PC-3 (cell line): ENCODE measurements around the gene PABPC3. TPM values are rescaled to one million over a fixed set of nuclear protein-coding genes. Genes with fewer than 3 reads are reported as not detected.

Source experiments
- ATAC-seq: fragments of 200-7000 bp; cut with Tn5 transposase; 2 replicates; pipeline ENCODE4 v1.9.1; 2020; ENCODE audit warnings: mild to moderate bottlenecking, moderate library complexity
- BruUV-seq: library from RNA; stranded (reverse); fragments of 400-500 nt; replicated peaks from 2 replicates; lab custom pipeline; 2021; lab: Mats Ljungman, UMichigan
- CTCF ChIA-PET: fragments of 300-600 bp; sonication (Branson Sonifier 250); formaldehyde crosslinking; loops from one replicate; lab custom pipeline; 2022; ENCODE audit warnings: antibody characterized with exemption; lab: Charles Lee
- POLR2A ChIA-PET: fragments of 300-600 bp; sonication (Branson Sonifier 250); formaldehyde crosslinking; loops from one replicate; lab custom pipeline; 2022; ENCODE audit warnings: antibody characterized with exemption; ENCODE audit not compliant: unreplicated experiment; lab: Charles Lee
- DNase-seq: peaks from one replicate; pipeline ENCODE4 v3.0.0-alpha.2; 2015
- H2AFZ ChIP-seq: fragments of 300-600 bp; sonication (generic); 2 replicates; pipeline ENCODE4 v1.6.0; 2016; ENCODE audit warnings: antibody characterized with exemption, low read length
- H3F3A ChIP-seq: fragments of 300-600 bp; sonication (generic); one replicate; pipeline ENCODE4 v1.6.0; 2017; ENCODE audit warnings: antibody characterized with exemption, low read length, control low read depth, mild to moderate bottlenecking; ENCODE audit not compliant: unreplicated experiment
- H3K27ac ChIP-seq: fragments of 300-600 bp; sonication (generic); 2 replicates; pipeline ENCODE4 v1.5.1; 2016; ENCODE audit warnings: mild to moderate bottlenecking, low read length
- H3K27me3 ChIP-seq: fragments of 300-600 bp; sonication (generic); 2 replicates; pipeline ENCODE4 v1.6.1; 2016; ENCODE audit warnings: low read length, mixed read lengths
- H3K36me3 ChIP-seq: fragments of 300-600 bp; sonication (generic); 2 replicates; pipeline ENCODE4 v1.6.1; 2016; ENCODE audit warnings: low read depth, mixed run types, low read length, mixed read lengths
- H3K4me1 ChIP-seq: fragments of 300-600 bp; sonication (generic); 2 replicates; pipeline ENCODE4 v1.5.1; 2016; ENCODE audit warnings: low read length; ENCODE audit not compliant: insufficient read depth
- H3K4me2 ChIP-seq: fragments of 300-600 bp; sonication (generic); 2 replicates; pipeline ENCODE4 v1.6.0; 2016; ENCODE audit warnings: low read length
- H3K4me3 ChIP-seq: fragments of 300-600 bp; sonication (generic); 2 replicates; pipeline ENCODE4 v1.5.1; 2016; ENCODE audit warnings: mild to moderate bottlenecking, low read length, mixed read lengths
- H3K79me2 ChIP-seq: fragments of 300-600 bp; sonication (generic); 2 replicates; pipeline ENCODE4 v1.6.1; 2017; ENCODE audit warnings: low read length, mixed read lengths
- H3K9ac ChIP-seq: fragments of 300-600 bp; sonication (generic); 2 replicates; pipeline ENCODE4 v1.6.0; 2016; ENCODE audit warnings: mild to moderate bottlenecking, low read length
- H3K9me2 ChIP-seq: fragments of 300-600 bp; sonication (generic); replicated peaks from 2 replicates; pipeline ENCODE4 v1.6.1; 2016; ENCODE audit warnings: mixed run types, low read length, mixed read lengths
- H3K9me3 ChIP-seq: fragments of 300-600 bp; sonication (generic); 2 replicates; pipeline ENCODE4 v1.6.1; 2016; ENCODE audit warnings: low read length, mixed read lengths
- H4K20me1 ChIP-seq: fragments of 300-600 bp; sonication (generic); 2 replicates; pipeline ENCODE4 v1.6.1; 2016; ENCODE audit warnings: low read length, mixed read lengths
- CTCF ChIP-seq: fragments of 300-600 bp; sonication (generic); conservative IDR thresholded peaks from 2 replicates; pipeline ENCODE4 v1.5.1; 2017; ENCODE audit warnings: antibody characterized with exemption, low read depth, mild to moderate bottlenecking, low read length
- EZH2 ChIP-seq: fragments of 300-600 bp; sonication (generic); IDR thresholded peaks from one replicate; pipeline ENCODE4 v1.6.1; 2017; ENCODE audit warnings: antibody characterized with exemption, mild to moderate bottlenecking, low read length; ENCODE audit not compliant: unreplicated experiment
- EZH2phosphoT487 ChIP-seq: fragments of 300-600 bp; sonication (generic); IDR thresholded peaks from 2 replicates; pipeline ENCODE4 v1.6.1; 2018; ENCODE audit warnings: mild to moderate bottlenecking, antibody characterized with exemption, low read length, borderline replicate concordance
- intact Hi-C: fragments of 100-400 bp; cut with micrococcal nuclease; formaldehyde crosslinking; loops from 2 replicates; pipeline ENCODE4 v1.9.0; 2023
- total RNA-seq: library from RNA; depleted of rRNA; stranded (reverse); fragments of >200 nt; gene quantifications from 2 replicates; pipeline ENCODE4 v1.2.3, GENCODE V29; 2014

The PABPC3 gene
- total RNA-seq, 1 experiment from 2014 or later = 0.26 TPM

GRCh38 chr13:25116044-25116443 lies 20.1 kb downstream of the PABPC3 start:
- Histone ChIP-seq H3K27ac (no peak overlapping the region), H3K4me1 (no peaks in the 10 kb centered on the region), H3K9ac (no peak overlapping the region), H2AFZ (no peak overlapping the region), H3K9me2 (no peaks in the 10 kb centered on the region), H3K36me3 (no peaks in the 10 kb centered on the region), H3K79me2 (no peaks in the 10 kb centered on the region), H3K4me2 (no peak overlapping the region), H3K9me3 (no peaks in the 10 kb centered on the region), H3K4me3 (no peak overlapping the region), H3K27me3 (peaks cover 41% of the 10 kb centered on the region), H3F3A (no peaks in the 10 kb centered on the region), H4K20me1 (no peaks in the 10 kb centered on the region)
- TF ChIP-seq EZH2 (no peak), EZH2phosphoT487 (no peak), CTCF (no peak)
- CTCF ChIA-PET = interaction anchor here (0.6 kb wide), 1 partner anchor 121 kb away, joined by 6 read pairs; no protein-coding TSS in a partner anchor
- DNase-seq (peak; percentile 27), ATAC-seq (no peak)
- intact Hi-C loops = no loop called here
- no TSS peak for BruUV-seq
- POLR2A ChIA-PET = no interaction called here

GRCh38 chr13:25117312-25117711 lies 21.4 kb downstream of the PABPC3 start:
- intact Hi-C loops = no loop called here
- Histone ChIP-seq H3K36me3 (no peaks in the 10 kb centered on the region), H3F3A (no peaks in the 10 kb centered on the region), H3K4me2 (no peak overlapping the region), H3K4me1 (no peaks in the 10 kb centered on the region), H3K27me3 (peaks cover 41% of the 10 kb centered on the region), H2AFZ (no peak overlapping the region), H3K9ac (no peak overlapping the region), H3K9me3 (no peaks in the 10 kb centered on the region), H3K27ac (no peak overlapping the region), H3K9me2 (no peaks in the 10 kb centered on the region), H3K79me2 (no peaks in the 10 kb centered on the region), H3K4me3 (no peak overlapping the region), H4K20me1 (no peaks in the 10 kb centered on the region)
- ATAC-seq = no peak
- CTCF ChIA-PET = no interaction called here
- BruUV-seq = no TSS peak
- no peak for DNase-seq
- TF ChIP-seq EZH2phosphoT487 (no peak), EZH2 (no peak), CTCF (no peak)
- POLR2A ChIA-PET = no interaction called here

- POLR2A ChIA-PET = no interaction called here
Measured at GRCh38 chr13:25118378-25118905, 22.5 kb downstream of the PABPC3 start.

More at GRCh38 chr13:25118378-25118905, 22.5 kb downstream of the PABPC3 start:
- Histone ChIP-seq H3K27me3 (peaks cover 41% of the 10 kb centered on the region), H3K9me3 (no peaks in the 10 kb centered on the region), H3F3A (no peaks in the 10 kb centered on the region), H4K20me1 (no peaks in the 10 kb centered on the region), H2AFZ (no peak overlapping the region), H3K4me3 (no peak overlapping the region), H3K36me3 (no peaks in the 10 kb centered on the region), H3K9me2 (no peaks in the 10 kb centered on the region), H3K79me2 (no peaks in the 10 kb centered on the region), H3K27ac (no peak overlapping the region), H3K9ac (no peak overlapping the region), H3K4me1 (no peaks in the 10 kb centered on the region), H3K4me2 (no peak overlapping the region)
- TF ChIP-seq EZH2 = no peak
- TF ChIP-seq EZH2phosphoT487 = no peak
- TF ChIP-seq CTCF = no peak
- CTCF ChIA-PET = no interaction called here
- ATAC-seq (no peak), DNase-seq (no peak)
- intact Hi-C loops = no loop called here
- BruUV-seq = no TSS peak
